Mesothelial cell of epicardium (in vitro differentiated cells): ENCODE data around the gene SLC22A23. TPM values are rescaled to one million over a fixed set of nuclear protein-coding genes. Genes with fewer than 3 reads are reported as not detected.
"Not testable (repeated sequence)": the region's sequence is repeated elsewhere in the genome, so short reads cannot be mapped to it uniquely, and the experiment has no call there.

Experiments used
- DNase-seq, 2 experiments: peaks; one replicate each; pipeline ENCODE4 v3.0.0; 2021; ENCODE audit warnings: low spot score in 2 of 2; ENCODE audit not compliant: unreplicated experiment in 2 of 2
- H3K27ac Mint-ChIP-seq: 2 replicates; pipeline ENCODE4 v1.8.0; 2021; ENCODE audit warnings: mixed read lengths
- H3K27me3 Mint-ChIP-seq: 2 replicates; pipeline ENCODE4 v1.8.0; 2021; ENCODE audit warnings: low read depth, mixed read lengths
- H3K36me3 Mint-ChIP-seq: 2 replicates; pipeline ENCODE4 v1.8.0; 2021; ENCODE audit warnings: mixed read lengths
- H3K4me1 Mint-ChIP-seq: 2 replicates; pipeline ENCODE4 v1.8.0; 2021; ENCODE audit warnings: mixed read lengths
- H3K4me3 Mint-ChIP-seq: 2 replicates; pipeline ENCODE4 v1.8.0; 2021; ENCODE audit warnings: mild to moderate bottlenecking, moderate library complexity, mixed read lengths
- H3K9me3 Mint-ChIP-seq: 2 replicates; pipeline ENCODE4 v1.8.0; 2021; ENCODE audit warnings: mixed read lengths
- CTCF ChIP-seq: fragments of 200-600 bp; sonication (generic); IDR thresholded peaks from one replicate; pipeline ENCODE4 v1.5.0; 2021; ENCODE audit warnings: antibody characterized with exemption; ENCODE audit not compliant: unreplicated experiment
- total RNA-seq: library from RNA; stranded (reverse); gene quantifications from 3 replicates; pipeline ENCODE4 v1.2.1, GENCODE V29; 2021

SLC22A23 gene
- total RNA-seq, 1 donor from 2014 or later: 25.0 TPM

DNA sequence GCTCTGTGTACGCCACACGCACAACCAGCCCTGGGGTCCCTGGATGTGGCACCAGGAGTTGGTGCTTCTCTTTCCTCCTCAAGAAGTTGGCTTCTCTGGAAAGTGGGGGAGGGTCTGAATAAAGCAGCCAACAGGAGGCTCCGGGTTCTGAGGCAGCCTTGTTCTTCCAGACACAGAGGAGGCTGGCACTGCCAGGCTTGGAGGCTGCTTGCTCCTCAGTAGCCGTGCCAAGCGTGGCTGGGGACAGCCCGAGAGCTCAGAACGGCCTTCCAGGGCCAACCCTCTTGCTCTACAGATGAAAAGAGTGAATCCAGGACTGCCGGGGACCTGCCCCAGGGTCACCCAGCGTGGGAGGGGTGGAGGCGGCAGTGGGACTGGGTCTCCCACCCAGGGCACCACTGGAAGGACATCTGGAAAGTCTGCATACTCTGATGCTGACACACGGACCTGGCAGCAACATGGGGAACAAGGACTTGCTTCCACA lies 70.4 kb downstream of the SLC22A23 start:
- Mint-ChIP-seq H3K36me3 (peaks cover 11% of the 10 kb centered on the region), H3K27me3 (no peaks in the 10 kb centered on the region), H3K4me1 (peaks cover 30% of the 10 kb centered on the region), H3K4me3 (no peak overlapping the region), H3K9me3 (no peaks in the 10 kb centered on the region), H3K27ac (no peak overlapping the region)
- no peak for DNase-seq
- no peak for TF ChIP-seq CTCF

- no peak overlapping the region for H3K4me3 Mint-ChIP-seq
- no peak for TF ChIP-seq CTCF
- H3K27ac Mint-ChIP-seq: no peak overlapping the region
- H3K4me1 Mint-ChIP-seq: peaks cover 37% of the 10 kb centered on the region
- H3K9me3 Mint-ChIP-seq: no peaks in the 10 kb centered on the region
- peaks cover 11% of the 10 kb centered on the region for H3K36me3 Mint-ChIP-seq
- no peaks in the 10 kb centered on the region for H3K27me3 Mint-ChIP-seq
- no peak for DNase-seq
These were observed 71.1 kb downstream of the SLC22A23 start for GRCh38 chr6:3385660-3386151.

- peaks cover 11% of the 10 kb centered on the region for H3K36me3 Mint-ChIP-seq
- not testable (repeated sequence) for H3K4me3 Mint-ChIP-seq, H3K27ac Mint-ChIP-seq, H3K9me3 Mint-ChIP-seq, H3K27me3 Mint-ChIP-seq, DNase-seq
- peaks cover 41% of the 10 kb centered on the region for H3K4me1 Mint-ChIP-seq
These were observed 71.7 kb downstream of the SLC22A23 start for GRCh38 chr6:3385181-3385580.

DNA sequence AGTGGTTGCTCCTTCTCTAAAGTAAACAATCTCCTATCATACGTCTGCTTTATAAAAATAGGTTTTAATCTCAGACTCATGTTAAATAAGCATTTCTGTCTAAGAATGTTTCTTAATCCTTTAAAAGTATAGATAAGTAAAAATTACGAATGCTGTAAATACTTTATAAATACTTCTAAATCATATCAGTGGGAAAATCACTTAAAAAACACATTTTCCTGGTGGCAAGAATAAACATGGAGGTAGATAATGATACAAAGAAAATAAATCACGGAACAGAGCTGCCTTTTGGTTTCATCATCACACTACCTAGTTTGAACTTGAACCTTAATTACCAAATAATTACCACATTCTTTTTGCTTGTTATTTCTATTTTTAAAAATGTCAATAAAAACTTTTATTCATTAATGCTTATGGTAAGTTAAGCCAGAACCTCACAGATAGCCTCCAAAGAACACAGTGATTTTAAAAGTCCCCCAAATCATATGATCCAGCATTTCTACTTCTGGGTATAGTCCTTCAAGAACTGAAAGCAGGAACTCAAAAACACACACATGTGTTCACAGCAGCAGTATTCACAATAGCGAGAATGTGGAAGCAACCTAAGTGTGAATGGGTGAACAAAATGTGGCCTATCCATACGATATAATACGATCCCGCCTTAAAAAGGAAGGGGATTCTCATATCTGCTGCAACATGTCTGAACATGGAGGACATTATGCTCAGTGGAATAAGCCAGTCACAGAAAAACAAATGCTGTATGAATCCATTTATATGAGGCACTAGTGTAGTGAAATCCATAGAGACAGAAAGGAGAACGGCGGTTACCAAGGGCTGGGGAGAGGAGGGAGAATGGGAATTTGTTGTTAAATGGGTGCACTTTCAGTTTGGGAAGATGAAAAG lies 72.4 kb downstream of the SLC22A23 start:
- Mint-ChIP-seq H3K27ac (no peak overlapping the region), H3K4me1 (peaks cover 48% of the 10 kb centered on the region), H3K4me3 (no peak overlapping the region)

GRCh38 chr6:3383525-3383924 lies 73.3 kb downstream of the SLC22A23 start:
- Mint-ChIP-seq H3K9me3 (no peaks in the 10 kb centered on the region), H3K27me3 (no peaks in the 10 kb centered on the region), H3K4me3 (no peak overlapping the region), H3K4me1 (peaks cover 53% of the 10 kb centered on the region), H3K27ac (peak overlapping the region; percentile 35), H3K36me3 (peaks cover 9% of the 10 kb centered on the region)
- DNase-seq: no peak
- TF ChIP-seq CTCF: no peak

More for the DNA sequence above, 72.4 kb downstream of the SLC22A23 start:
- no peaks in the 10 kb centered on the region for H3K27me3 Mint-ChIP-seq
- no peaks in the 10 kb centered on the region for H3K9me3 Mint-ChIP-seq
- H3K36me3 Mint-ChIP-seq: peaks cover 11% of the 10 kb centered on the region
- no peak for DNase-seq
- TF ChIP-seq CTCF: no peak
